ENCODE measurements around the gene HSD17B8. TPM values are rescaled to one million over a fixed set of nuclear protein-coding genes. Genes with fewer than 3 reads are reported as not detected.

Gene HSD17B8
- total RNA-seq, 1 donor from 2014 or later, result 25.0 TPM

- intact Hi-C loops (cut with DNase I), result no loop called here
- DNase-seq (ENCODE audit: missing footprints), result peak; percentile 47
- ATAC-seq, result no peak
These were observed 34.1 kb upstream of the HSD17B8 start for GRCh38 chr6:33170176-33171015.

GRCh38 chr6:33171016-33171879 lies 33.2 kb upstream of the HSD17B8 start:
- DNase-seq (ENCODE audit: missing footprints), result peak; percentile 57
- intact Hi-C loops (cut with DNase I), result no loop called here
- ATAC-seq, result no peak

GRCh38 chr6:33171880-33172687 lies 32.4 kb upstream of the HSD17B8 start:
- ATAC-seq (no peak), DNase-seq (ENCODE audit: missing footprints) (peak; percentile 15)
- intact Hi-C loops (cut with DNase I), result no loop called here

- ATAC-seq, result no peak
- intact Hi-C loops (cut with DNase I), result no loop called here
- peak; percentile 35 for DNase-seq (ENCODE audit: missing footprints)
These were observed 31.5 kb upstream of the HSD17B8 start for GRCh38 chr6:33172688-33173534.

- intact Hi-C loops (cut with DNase I), result no loop called here
- DNase-seq (ENCODE audit: missing footprints) (no peak), ATAC-seq (no peak)
These were observed 30.8 kb upstream of the HSD17B8 start for GRCh38 chr6:33173535-33174180.

- ATAC-seq (no peak), DNase-seq (ENCODE audit: missing footprints) (no peak)
- intact Hi-C loops (cut with DNase I), result no loop called here
These were observed 29.7 kb upstream of the HSD17B8 start for GRCh38 chr6:33174784-33175183.

- peak; percentile 43 for DNase-seq (ENCODE audit: missing footprints)
- intact Hi-C loops (cut with DNase I), result no loop called here
- no peak for ATAC-seq
These were observed 28.9 kb upstream of the HSD17B8 start for GRCh38 chr6:33175436-33176069.

- ATAC-seq (no peak), DNase-seq (ENCODE audit: missing footprints) (no peak)
- intact Hi-C loops (cut with DNase I), result no loop called here
These were observed 27.5 kb upstream of the HSD17B8 start for GRCh38 chr6:33176906-33177305.

GRCh38 chr6:33177552-33178446 lies 26.7 kb upstream of the HSD17B8 start:
- intact Hi-C loops (cut with DNase I), result no loop called here
- no peak for ATAC-seq
- peak; percentile 39 for DNase-seq (ENCODE audit: missing footprints)

- intact Hi-C loops (cut with DNase I), result no loop called here
- DNase-seq (ENCODE audit: missing footprints) (peak; percentile 51), ATAC-seq (no peak)
These were observed 25.5 kb upstream of the HSD17B8 start for GRCh38 chr6:33178755-33179475.

- DNase-seq (ENCODE audit: missing footprints) (peak; percentile 25), ATAC-seq (no peak)
- intact Hi-C loops (cut with DNase I), result no loop called here
These were observed 23.3 kb upstream of the HSD17B8 start for GRCh38 chr6:33181141-33181540.

GRCh38 chr6:33183071-33183683 lies 21.3 kb upstream of the HSD17B8 start:
- no peak for DNase-seq (ENCODE audit: missing footprints)
- intact Hi-C loops (cut with DNase I), result no loop called here

GRCh38 chr6:33185190-33185589 lies 19.3 kb upstream of the HSD17B8 start:
- intact Hi-C loops (cut with DNase I), result no loop called here
- ATAC-seq, result no peak
- peak; percentile 15 for DNase-seq (ENCODE audit: missing footprints)

More at GRCh38 chr6:33183071-33183683, 21.3 kb upstream of the HSD17B8 start:
- ATAC-seq, result no peak

- intact Hi-C loops (cut with DNase I), result no loop called here
- DNase-seq (ENCODE audit: missing footprints), result no peak
- ATAC-seq, result no peak
These were observed 18.7 kb upstream of the HSD17B8 start for GRCh38 chr6:33185654-33186187.

GRCh38 chr6:33187809-33188208 lies 16.6 kb upstream of the HSD17B8 start:
- intact Hi-C loops (cut with DNase I), result no loop called here
- no peak for DNase-seq (ENCODE audit: missing footprints)
- ATAC-seq, result no peak

Data from Right ventricle myocardium inferior (tissue), 1 donor.